ENCODE measurements around the gene SYT2.
A peak's percentile ranks its signal among the peaks of the same experiment; 100 is the strongest.
"Not testable (repeated sequence)": the region's sequence is repeated elsewhere in the genome, so short reads cannot be mapped to it uniquely, and the experiment has no call there.

Gene SYT2

GRCh38 chr1:202588503-202589189 lies 121.6 kb downstream of the SYT2 start:
- no peak for DNase-seq

GRCh38 chr1:202587859-202588485 lies 122.3 kb downstream of the SYT2 start:
- DNase-seq: no peak

- DNase-seq: no peak
Measured at GRCh38 chr1:202586871-202587270, 123.4 kb downstream of the SYT2 start.

GRCh38 chr1:202586018-202586821 lies 124.0 kb downstream of the SYT2 start:
- peak; percentile 87 for DNase-seq

GRCh38 chr1:202585590-202585933 lies 124.7 kb downstream of the SYT2 start:
- no peak for DNase-seq

- no peak for DNase-seq
Measured at GRCh38 chr1:202584707-202585589, 125.3 kb downstream of the SYT2 start.

- not testable (repeated sequence) for DNase-seq
Measured at GRCh38 chr1:202582350-202582749, 127.9 kb downstream of the SYT2 start.

- no peak for DNase-seq
Measured at GRCh38 chr1:202580619-202581018, 129.6 kb downstream of the SYT2 start.

- no peak for DNase-seq
Measured at GRCh38 chr1:202579806-202580205, 130.4 kb downstream of the SYT2 start.

- DNase-seq: no peak
Measured at GRCh38 chr1:202578565-202578964, 131.7 kb downstream of the SYT2 start.

- DNase-seq: no peak
Measured at GRCh38 chr1:202578001-202578504, 132.2 kb downstream of the SYT2 start.

- no peak for DNase-seq
Measured at GRCh38 chr1:202577381-202577780, 132.9 kb downstream of the SYT2 start.

- DNase-seq: no peak
Measured at GRCh38 chr1:202576816-202577215, 133.4 kb downstream of the SYT2 start.

GRCh38 chr1:202575918-202576653 lies 134.2 kb downstream of the SYT2 start:
- DNase-seq: no peak

- no peak for DNase-seq
Measured at GRCh38 chr1:202572867-202573266, 137.4 kb downstream of the SYT2 start.

- peak; percentile 64 for DNase-seq
Measured at GRCh38 chr1:202571719-202572339, 138.4 kb downstream of the SYT2 start.

GRCh38 chr1:202569393-202570322 lies 140.6 kb downstream of the SYT2 start:
- no peak for DNase-seq

GRCh38 chr1:202568826-202569225 lies 141.4 kb downstream of the SYT2 start:
- DNase-seq: no peak

GRCh38 chr1:202568410-202568809 lies 141.8 kb downstream of the SYT2 start:
- DNase-seq: no peak

GRCh38 chr1:202567738-202568137 lies 142.5 kb downstream of the SYT2 start:
- DNase-seq: no peak
